RWPE1 (cell line): ENCODE data around the gene ZNF548.
"Not testable (repeated sequence)": the region's sequence is repeated elsewhere in the genome, so short reads cannot be mapped to it uniquely, and the experiment has no call there.

ENCODE experiments used
- CTCF ChIA-PET: fragments of 350-600 bp; sonication (Branson Sonifier 250); formaldehyde crosslinking; extraction: SDS; loops from one replicate; lab custom pipeline; 2021; lab: Yijun Ruan, JAX
- POLR2A ChIA-PET: fragments of 400-600 bp; formaldehyde crosslinking; extraction: SDS; loops from one replicate; lab custom pipeline; 2020; ENCODE audit warnings: antibody characterized with exemption; ENCODE audit not compliant: low non-redundant PET; lab: Yijun Ruan, JAX
- DNase-seq: peaks from one replicate; pipeline ENCODE4 v3.0.0; 2012; ENCODE audit warnings: low spot score
- H3K27ac ChIP-seq: fragments of 450-650 bp; 2 replicates; pipeline ENCODE4 v1.5.1; 2017
- TF ChIP-seq, protein P1 (sequence below): fragments of 450-650 bp; conservative IDR thresholded peaks from 2 replicates; pipeline ENCODE4 v1.5.1; 2017; ENCODE audit warnings: low read depth, mild to moderate bottlenecking

The ZNF548 gene

GRCh38 chr19:57366776-57367175 lies 22.9 kb upstream of the ZNF548 start:
- TF ChIP-seq, protein P1, sequence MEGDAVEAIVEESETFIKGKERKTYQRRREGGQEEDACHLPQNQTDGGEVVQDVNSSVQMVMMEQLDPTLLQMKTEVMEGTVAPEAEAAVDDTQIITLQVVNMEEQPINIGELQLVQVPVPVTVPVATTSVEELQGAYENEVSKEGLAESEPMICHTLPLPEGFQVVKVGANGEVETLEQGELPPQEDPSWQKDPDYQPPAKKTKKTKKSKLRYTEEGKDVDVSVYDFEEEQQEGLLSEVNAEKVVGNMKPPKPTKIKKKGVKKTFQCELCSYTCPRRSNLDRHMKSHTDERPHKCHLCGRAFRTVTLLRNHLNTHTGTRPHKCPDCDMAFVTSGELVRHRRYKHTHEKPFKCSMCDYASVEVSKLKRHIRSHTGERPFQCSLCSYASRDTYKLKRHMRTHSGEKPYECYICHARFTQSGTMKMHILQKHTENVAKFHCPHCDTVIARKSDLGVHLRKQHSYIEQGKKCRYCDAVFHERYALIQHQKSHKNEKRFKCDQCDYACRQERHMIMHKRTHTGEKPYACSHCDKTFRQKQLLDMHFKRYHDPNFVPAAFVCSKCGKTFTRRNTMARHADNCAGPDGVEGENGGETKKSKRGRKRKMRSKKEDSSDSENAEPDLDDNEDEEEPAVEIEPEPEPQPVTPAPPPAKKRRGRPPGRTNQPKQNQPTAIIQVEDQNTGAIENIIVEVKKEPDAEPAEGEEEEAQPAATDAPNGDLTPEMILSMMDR: no peak
- POLR2A ChIA-PET: no interaction called here
- DNase-seq: no peak
- CTCF ChIA-PET: interaction anchor here (0.6 to 0.7 kb wide), 2 partner anchors 12 to 15 kb away, joined by 3 read pairs; no protein-coding TSS in a partner anchor
- H3K27ac ChIP-seq: no peak overlapping the region

- no peak overlapping the region for H3K27ac ChIP-seq
- TF ChIP-seq, protein P1: no peak
- ChIA-PET CTCF (no interaction called here), POLR2A (no interaction called here)
- DNase-seq: no peak
These were observed 15.5 kb upstream of the ZNF548 start for GRCh38 chr19:57374179-57374578.

GRCh38 chr19:57374647-57375046 lies 15.0 kb upstream of the ZNF548 start:
- POLR2A ChIA-PET, DNase-seq, H3K27ac ChIP-seq, CTCF ChIA-PET: not testable (repeated sequence)

DNA sequence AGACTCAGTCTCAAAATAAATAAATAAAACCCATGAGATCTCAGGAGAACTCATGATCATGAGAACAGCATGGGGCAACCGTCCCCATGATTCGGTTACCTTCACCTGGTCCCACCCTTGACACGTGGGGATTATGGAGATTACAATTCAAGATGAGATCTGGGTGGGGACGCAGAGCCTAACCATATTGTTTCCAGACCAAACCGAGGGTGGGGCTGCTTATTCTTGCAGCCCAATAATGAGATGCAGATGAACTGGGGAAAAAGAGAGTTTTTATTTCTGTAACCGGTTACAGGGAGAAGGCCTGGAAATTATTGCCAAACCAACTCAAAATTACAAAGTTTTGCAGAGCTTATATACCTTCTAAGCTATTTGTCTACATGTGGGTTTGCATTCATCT lies 13.5 kb upstream of the ZNF548 start:
- CTCF ChIA-PET: no interaction called here
- TF ChIP-seq, protein P1: no peak
- POLR2A ChIA-PET: no interaction called here

GRCh38 chr19:57377498-57378146 lies 12.0 kb upstream of the ZNF548 start:
- H3K27ac ChIP-seq: no peak overlapping the region
- TF ChIP-seq, protein P1: no peak
- CTCF ChIA-PET: no interaction called here
- POLR2A ChIA-PET: no interaction called here
- no peak for DNase-seq

More for the DNA sequence above, 13.5 kb upstream of the ZNF548 start:
- no peak for DNase-seq
- H3K27ac ChIP-seq: no peak overlapping the region

GRCh38 chr19:57380923-57381322 lies 8.7 kb upstream of the ZNF548 start:
- DNase-seq: no peak
- TF ChIP-seq, protein P1: no peak
- ChIA-PET CTCF (no interaction called here), POLR2A (no interaction called here)
- no peak overlapping the region for H3K27ac ChIP-seq

DNA sequence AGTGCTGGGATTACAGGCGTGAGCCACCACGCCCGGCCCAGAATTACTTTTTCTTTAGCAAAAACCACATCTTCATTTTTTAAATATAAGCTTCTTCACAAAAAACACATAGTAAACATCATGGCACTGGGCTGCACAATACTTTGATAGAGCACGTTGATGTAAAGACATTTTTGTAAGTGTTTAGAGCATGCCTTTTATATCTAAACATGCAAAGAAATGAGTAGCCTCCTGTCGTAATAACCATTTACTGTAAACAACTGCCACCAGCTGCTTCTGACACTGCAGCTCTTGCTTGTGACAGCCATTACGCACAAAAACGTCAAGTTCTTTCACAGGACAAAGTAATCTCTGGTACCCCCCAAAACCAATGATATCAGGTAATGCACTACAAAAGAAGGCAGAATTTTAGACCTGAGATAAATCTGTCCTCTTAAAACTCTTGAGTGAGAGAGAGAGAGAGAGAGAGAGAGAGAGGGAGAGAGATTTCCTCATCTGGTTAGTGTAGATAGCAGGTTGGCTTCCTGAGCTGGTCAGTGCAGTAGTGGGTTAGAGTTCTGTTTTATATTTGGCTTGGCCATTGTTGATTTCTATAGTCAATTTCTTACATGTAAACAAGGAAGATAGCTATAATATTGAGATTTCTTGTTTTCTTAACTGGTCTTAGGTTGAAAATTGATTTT lies 6.7 kb upstream of the ZNF548 start:
- no peak for DNase-seq
- ChIA-PET POLR2A (no interaction called here), CTCF (interaction anchor here (0.5 to 0.6 kb wide), 2 partner anchors 29 to 107 kb away, joined by 3 to 4 read pairs; no protein-coding TSS in a partner anchor)
- TF ChIP-seq, protein P1: no peak
- no peak overlapping the region for H3K27ac ChIP-seq
